Stimulated activated CD8-positive, alpha-beta memory T cell treated with anti-CD3 and anti-CD28 coated beads, Interleukin-15, amount 100 ng/mL, for 1 hour (primary cell): Measurements from ENCODE around the gene MALL.
"Not testable (repeated sequence)": the region's sequence is repeated elsewhere in the genome, so short reads cannot be mapped to it uniquely, and the experiment has no call there.

Experiments used
- DNase-seq: peaks from one replicate; pipeline ENCODE4 v3.0.0-alpha.2; 2020; ENCODE audit warnings: low read depth

MALL gene

GRCh38 chr2:110120171-110121051, 4.8 kb upstream of the MALL start:
- no peak for DNase-seq

- no peak for DNase-seq
Observed at GRCh38 chr2:110116033-110116710, 550 bp upstream of the MALL start.

- no peak for DNase-seq
Observed at GRCh38 chr2:110114831-110115255, 779 bp downstream of the MALL start.

GRCh38 chr2:110113961-110114591, 1.5 kb downstream of the MALL start:
- no peak for DNase-seq

GRCh38 chr2:110108291-110108690, 7.3 kb downstream of the MALL start:
- DNase-seq, result not testable (repeated sequence)

- DNase-seq, result no peak
Observed at GRCh38 chr2:110107092-110108079, 8.2 kb downstream of the MALL start.

- DNase-seq, result no peak
Observed at GRCh38 chr2:110106642-110107041, 9.0 kb downstream of the MALL start.

GRCh38 chr2:110105608-110106467, 9.8 kb downstream of the MALL start:
- DNase-seq, result no peak

GRCh38 chr2:110105183-110105582, 10.4 kb downstream of the MALL start:
- no peak for DNase-seq

- no peak for DNase-seq
Observed at GRCh38 chr2:110104025-110104771, 11.4 kb downstream of the MALL start.

- DNase-seq, result no peak
Observed at GRCh38 chr2:110103061-110103961, 12.3 kb downstream of the MALL start.

GRCh38 chr2:110101901-110102803, 13.5 kb downstream of the MALL start:
- no peak for DNase-seq

- DNase-seq, result no peak
Observed at GRCh38 chr2:110101280-110101844, 14.3 kb downstream of the MALL start.

GRCh38 chr2:110100880-110101279, 14.7 kb downstream of the MALL start:
- DNase-seq, result not testable (repeated sequence)

- DNase-seq, result no peak
Observed at GRCh38 chr2:110100480-110100879, 15.1 kb downstream of the MALL start.

- DNase-seq, result no peak
Observed at GRCh38 chr2:110099471-110100225, 16.0 kb downstream of the MALL start.

- no peak for DNase-seq
Observed at GRCh38 chr2:110099038-110099425, 16.6 kb downstream of the MALL start.
